ENCODE data around the gene CDH4. TPM values are rescaled to one million over a fixed set of nuclear protein-coding genes. Genes with fewer than 3 reads are reported as not detected.

CDH4 gene
- total RNA-seq, 1 donor from 2014 or later, result 39.7 TPM

GRCh38 chr20:61846741-61847419 lies 594.8 kb downstream of the CDH4 start:
- H3K4me3 ChIP-seq (ENCODE audit: low read depth, low read length), result no peak overlapping the region
- no peaks in the 10 kb centered on the region for H3K36me3 ChIP-seq (ENCODE audit: control insufficient read depth, insufficient read depth, low read length)
- TF ChIP-seq CTCF (IDR thresholded peaks at IDR 0.05; ENCODE audit: insufficient read depth, low read length, poor library complexity, severe bottlenecking), result no peak
- DNase-seq (ENCODE audit: low read depth), result no peak
- H3K27me3 ChIP-seq (ENCODE audit: control insufficient read depth, insufficient read depth, low read length), result no peaks in the 10 kb centered on the region

- no peak for DNase-seq (ENCODE audit: low read depth)
- Histone ChIP-seq H3K27me3 (ENCODE audit: control insufficient read depth, insufficient read depth, low read length) (no peaks in the 10 kb centered on the region), H3K36me3 (ENCODE audit: control insufficient read depth, insufficient read depth, low read length) (no peaks in the 10 kb centered on the region), H3K4me3 (ENCODE audit: low read depth, low read length) (no peak overlapping the region)
- TF ChIP-seq CTCF (IDR thresholded peaks at IDR 0.05; ENCODE audit: insufficient read depth, low read length, poor library complexity, severe bottlenecking), result no peak
Observed at GRCh38 chr20:61847420-61847748, 595.3 kb downstream of the CDH4 start.

GRCh38 chr20:61847986-61848385 lies 595.9 kb downstream of the CDH4 start:
- DNase-seq (ENCODE audit: low read depth), result no peak
- no peaks in the 10 kb centered on the region for H3K27me3 ChIP-seq (ENCODE audit: control insufficient read depth, insufficient read depth, low read length)

GRCh38 chr20:61848851-61849250 lies 596.8 kb downstream of the CDH4 start:
- DNase-seq (ENCODE audit: low read depth), result no peak
- Histone ChIP-seq H3K27me3 (ENCODE audit: control insufficient read depth, insufficient read depth, low read length) (no peaks in the 10 kb centered on the region), H3K4me3 (ENCODE audit: low read depth, low read length) (no peak overlapping the region), H3K36me3 (ENCODE audit: control insufficient read depth, insufficient read depth, low read length) (no peaks in the 10 kb centered on the region)
- TF ChIP-seq CTCF (IDR thresholded peaks at IDR 0.05; ENCODE audit: insufficient read depth, low read length, poor library complexity, severe bottlenecking), result no peak

More at GRCh38 chr20:61847986-61848385, 595.9 kb downstream of the CDH4 start:
- Histone ChIP-seq H3K36me3 (ENCODE audit: control insufficient read depth, insufficient read depth, low read length) (no peaks in the 10 kb centered on the region), H3K4me3 (ENCODE audit: low read depth, low read length) (no peak overlapping the region)
- no peak for TF ChIP-seq CTCF (IDR thresholded peaks at IDR 0.05; ENCODE audit: insufficient read depth, low read length, poor library complexity, severe bottlenecking)

- Histone ChIP-seq H3K4me3 (ENCODE audit: low read depth, low read length) (no peak overlapping the region), H3K36me3 (ENCODE audit: control insufficient read depth, insufficient read depth, low read length) (no peaks in the 10 kb centered on the region), H3K27me3 (ENCODE audit: control insufficient read depth, insufficient read depth, low read length) (no peaks in the 10 kb centered on the region)
- DNase-seq (ENCODE audit: low read depth), result no peak
- no peak for TF ChIP-seq CTCF (IDR thresholded peaks at IDR 0.05; ENCODE audit: insufficient read depth, low read length, poor library complexity, severe bottlenecking)
Observed at GRCh38 chr20:61849376-61849775, 597.3 kb downstream of the CDH4 start.

GRCh38 chr20:61849822-61850221 lies 597.8 kb downstream of the CDH4 start:
- H3K4me3 ChIP-seq (ENCODE audit: low read depth, low read length), result no peak overlapping the region
- DNase-seq (ENCODE audit: low read depth), result no peak

More at GRCh38 chr20:61849822-61850221, 597.8 kb downstream of the CDH4 start:
- no peaks in the 10 kb centered on the region for H3K27me3 ChIP-seq (ENCODE audit: control insufficient read depth, insufficient read depth, low read length)
- no peaks in the 10 kb centered on the region for H3K36me3 ChIP-seq (ENCODE audit: control insufficient read depth, insufficient read depth, low read length)
- no peak for TF ChIP-seq CTCF (IDR thresholded peaks at IDR 0.05; ENCODE audit: insufficient read depth, low read length, poor library complexity, severe bottlenecking)
